Activated CD4-positive, CD25-positive, alpha-beta regulatory T cell (primary cell): ENCODE results near the gene SPOP.
"Not testable (repeated sequence)": the region's sequence is repeated elsewhere in the genome, so short reads cannot be mapped to it uniquely, and the experiment has no call there.

Experiments
- DNase-seq, 4 experiments: peaks; one replicate each; lab custom pipeline; 2025; lab: John Stamatoyannopoulos, UW

SPOP gene

DNA sequence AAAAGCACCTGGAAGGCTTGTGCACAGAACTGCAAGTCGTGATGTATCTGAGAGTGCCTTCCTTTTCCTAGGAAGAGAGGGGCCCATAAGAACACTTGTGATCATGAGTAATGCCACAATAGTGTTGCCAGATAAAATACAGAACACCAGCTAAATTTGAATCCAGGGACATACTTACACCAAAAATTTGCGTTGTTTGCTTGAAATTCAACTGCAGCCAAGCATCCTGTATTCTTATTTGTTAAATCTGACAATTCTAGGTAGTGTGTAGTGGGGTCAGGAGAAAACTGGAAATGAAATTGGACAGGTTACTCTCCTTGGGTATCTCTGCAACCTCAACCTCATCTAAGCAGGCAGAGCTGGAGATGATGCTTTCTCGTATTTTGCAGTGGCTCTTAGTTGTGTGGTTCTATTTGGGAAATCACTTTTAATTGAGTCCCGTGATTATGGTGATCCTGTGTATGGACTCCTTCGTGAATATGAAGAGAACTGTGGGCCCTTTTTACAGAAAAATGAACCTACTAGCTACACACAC lies 17.9 kb upstream of the SPOP start:
- no peak for DNase-seq

DNA sequence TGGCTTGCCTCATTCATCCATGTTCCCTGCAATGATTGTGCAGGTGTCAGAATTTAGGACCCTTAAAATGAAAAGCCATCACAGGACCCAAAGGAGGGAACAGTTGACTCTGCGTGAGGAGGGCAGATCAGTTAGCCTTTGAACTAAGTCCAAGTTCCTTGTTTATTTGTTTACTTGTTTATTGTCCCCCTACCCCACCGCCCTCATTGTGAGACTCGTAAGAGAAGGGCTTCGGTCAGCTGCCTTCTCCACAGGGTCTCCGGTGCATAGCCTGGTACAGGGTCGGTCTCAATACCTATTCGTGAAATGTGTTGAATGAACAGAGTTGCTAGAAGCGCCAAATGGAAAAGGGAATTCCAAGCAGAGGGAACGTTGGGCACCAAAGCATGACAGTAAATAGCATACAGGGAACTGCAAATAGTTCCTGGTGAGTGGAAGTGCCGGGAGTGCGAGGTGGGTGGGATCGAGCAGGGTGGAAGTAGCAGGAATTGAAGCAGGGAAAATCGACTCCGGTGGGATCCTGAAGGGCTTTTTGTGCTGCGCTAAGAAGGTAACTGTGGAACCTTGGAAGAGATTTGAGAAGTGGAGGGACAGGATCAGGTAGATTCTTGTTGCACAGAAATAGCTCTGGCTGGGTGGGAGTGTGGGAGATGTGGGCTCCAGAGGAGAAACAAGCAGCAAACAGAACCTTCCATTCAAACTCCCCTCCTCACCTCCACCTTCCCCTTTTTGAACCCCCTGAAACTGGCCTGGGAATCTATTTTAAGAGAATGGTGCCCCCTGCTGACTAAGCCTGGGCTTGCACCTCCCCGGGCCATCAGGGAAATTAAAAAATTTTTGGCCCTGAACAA lies 17.2 kb upstream of the SPOP start:
- peak; percentile 40 to 75 (median 48) for DNase-seq

DNA sequence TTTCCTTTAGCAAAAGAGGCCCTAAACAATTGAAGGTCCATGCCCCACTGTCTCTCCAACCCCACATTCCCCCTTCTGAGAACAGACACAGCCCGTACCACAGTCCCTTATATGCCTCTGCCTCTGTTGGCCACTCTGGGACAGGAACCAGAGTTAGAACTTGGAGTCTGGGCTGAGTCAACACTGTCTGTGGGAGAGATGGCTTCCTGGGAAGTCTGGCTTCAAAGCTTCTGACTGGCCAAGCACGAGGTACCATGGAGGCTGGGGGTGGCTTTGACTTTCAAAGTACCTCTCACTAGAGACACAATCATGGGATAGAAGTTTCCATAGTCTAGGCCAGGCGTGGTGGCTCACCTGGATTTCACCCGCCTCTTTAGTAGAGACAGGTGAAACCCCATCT lies 14.9 kb upstream of the SPOP start:
- no peak for DNase-seq

- no peak for DNase-seq
Observed at GRCh38 chr17:49691677-49692191, 13.8 kb upstream of the SPOP start.

DNA sequence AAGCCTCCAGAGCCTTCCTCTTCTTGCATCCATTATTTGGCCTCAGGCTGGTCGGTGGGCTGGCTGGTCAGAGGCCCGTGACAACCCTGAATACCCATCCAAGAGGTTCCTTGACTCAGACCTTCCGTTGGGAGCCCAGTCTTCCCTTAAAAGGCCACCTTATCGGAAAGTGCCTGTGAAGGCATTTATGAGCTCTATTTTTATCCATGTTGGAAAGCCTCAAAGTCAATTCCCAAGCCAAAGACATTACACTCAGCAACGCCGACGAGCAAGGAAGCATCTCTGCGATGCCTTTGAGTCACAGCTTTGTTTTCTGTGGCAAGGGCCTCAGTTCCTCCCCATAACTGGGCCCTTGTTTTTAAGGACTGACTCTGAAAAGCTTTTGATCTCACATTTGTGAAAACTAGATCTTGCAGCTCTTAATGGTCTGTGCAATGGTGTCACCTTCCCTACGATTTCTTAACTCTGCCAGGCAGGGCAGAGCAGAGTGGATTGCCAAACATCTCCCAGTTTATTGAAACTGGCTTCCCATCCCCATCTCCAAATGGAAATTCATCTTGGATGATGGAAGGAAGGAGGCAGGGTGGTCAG lies 13.3 kb upstream of the SPOP start:
- no peak for DNase-seq

GRCh38 chr17:49690256-49690655 lies 12.4 kb upstream of the SPOP start:
- DNase-seq = no peak

DNA sequence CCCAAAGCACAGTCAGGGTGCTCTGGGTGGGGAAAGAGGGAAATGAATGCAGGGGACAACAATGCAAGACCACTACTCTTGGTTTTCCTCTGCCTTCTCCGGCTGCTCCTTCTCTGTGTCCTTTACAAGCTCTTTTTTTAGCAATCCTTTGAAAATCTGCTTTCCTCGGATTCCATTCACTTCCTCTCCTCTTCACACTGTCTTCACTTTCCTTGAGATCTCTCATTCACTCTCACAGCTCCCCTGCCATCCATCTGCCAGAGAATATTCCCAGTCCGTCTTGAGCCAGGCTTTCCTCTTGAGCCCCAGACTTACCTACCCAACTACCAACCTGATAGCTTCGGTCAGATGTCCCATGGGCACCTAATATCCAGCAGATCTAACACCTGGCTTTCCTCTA lies 11.0 kb upstream of the SPOP start:
- DNase-seq = no peak

GRCh38 chr17:49687878-49688491 lies 10.1 kb upstream of the SPOP start:
- no peak for DNase-seq

- DNase-seq = no peak
Observed at GRCh38 chr17:49681106-49681979, 3.4 kb upstream of the SPOP start.

GRCh38 chr17:49680314-49680713 lies 2.4 kb upstream of the SPOP start:
- no peak for DNase-seq

DNA sequence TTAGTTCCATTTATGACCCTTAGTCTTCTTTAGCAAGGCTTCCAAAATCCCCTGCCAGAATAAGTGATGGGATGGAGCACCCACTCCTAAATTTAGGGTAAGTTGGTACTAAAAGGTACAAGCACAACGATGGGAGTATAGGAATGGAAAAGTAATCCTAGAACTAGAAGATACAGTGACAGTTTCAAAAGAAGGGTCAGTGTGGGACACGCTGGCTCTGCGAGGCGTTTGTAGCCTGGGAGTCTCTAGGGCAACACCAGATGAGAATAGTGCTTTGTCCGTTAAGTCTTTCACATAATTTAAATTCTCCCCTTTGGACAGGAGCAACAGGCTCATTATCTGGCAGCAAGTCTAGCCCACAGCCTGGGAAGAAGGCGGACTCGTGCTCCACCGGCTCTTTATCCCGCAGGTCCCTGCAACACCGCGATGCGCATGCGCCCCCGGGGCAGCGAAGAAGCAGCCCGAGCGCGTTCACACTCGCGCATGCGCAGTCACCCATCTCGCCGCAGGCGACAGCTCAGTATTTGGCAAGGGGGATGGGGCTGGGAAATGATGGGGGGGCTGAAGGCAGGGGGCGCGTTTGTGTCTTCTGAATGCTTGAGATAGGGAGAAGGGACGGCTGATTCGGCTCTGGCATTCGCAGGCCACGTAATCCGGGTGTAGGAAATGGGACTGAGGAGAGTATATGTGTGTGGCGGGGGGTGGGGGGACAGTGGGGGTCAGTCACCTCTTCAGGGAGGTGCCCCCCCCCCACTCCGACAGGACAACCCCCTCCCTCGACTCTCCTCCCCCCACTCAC lies 564 bp downstream of the SPOP start:
- peak; percentile 91 to 93 (median 92) for DNase-seq

- DNase-seq = no peak
Observed at GRCh38 chr17:49676276-49676868, 1.5 kb downstream of the SPOP start.

DNA sequence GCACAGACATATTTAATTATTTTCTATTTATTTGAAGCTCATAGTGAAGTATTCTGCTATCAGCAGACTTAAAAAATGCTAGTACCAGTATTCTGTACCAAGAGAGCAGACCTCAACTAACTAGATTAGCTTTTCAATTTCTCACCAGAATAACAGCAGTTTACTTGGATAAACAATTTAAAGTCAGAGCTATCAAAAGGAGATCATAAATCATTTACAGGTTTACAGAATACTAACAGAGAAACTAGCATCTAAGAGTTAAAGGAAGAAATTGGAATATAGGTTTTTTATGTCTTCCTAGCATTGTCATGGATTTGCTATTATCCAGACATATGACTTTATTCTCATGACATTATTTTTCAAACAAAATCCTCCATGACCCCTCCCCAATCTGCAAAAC lies 3.4 kb downstream of the SPOP start:
- no peak for DNase-seq

GRCh38 chr17:49673679-49674078 lies 4.2 kb downstream of the SPOP start:
- DNase-seq = not testable (repeated sequence)

- DNase-seq = no peak
Observed at GRCh38 chr17:49670641-49671040, 7.3 kb downstream of the SPOP start.

- no peak for DNase-seq
Observed at GRCh38 chr17:49670002-49670401, 7.9 kb downstream of the SPOP start.

- no peak for DNase-seq
Observed at GRCh38 chr17:49667854-49668253, 10.0 kb downstream of the SPOP start.

DNA sequence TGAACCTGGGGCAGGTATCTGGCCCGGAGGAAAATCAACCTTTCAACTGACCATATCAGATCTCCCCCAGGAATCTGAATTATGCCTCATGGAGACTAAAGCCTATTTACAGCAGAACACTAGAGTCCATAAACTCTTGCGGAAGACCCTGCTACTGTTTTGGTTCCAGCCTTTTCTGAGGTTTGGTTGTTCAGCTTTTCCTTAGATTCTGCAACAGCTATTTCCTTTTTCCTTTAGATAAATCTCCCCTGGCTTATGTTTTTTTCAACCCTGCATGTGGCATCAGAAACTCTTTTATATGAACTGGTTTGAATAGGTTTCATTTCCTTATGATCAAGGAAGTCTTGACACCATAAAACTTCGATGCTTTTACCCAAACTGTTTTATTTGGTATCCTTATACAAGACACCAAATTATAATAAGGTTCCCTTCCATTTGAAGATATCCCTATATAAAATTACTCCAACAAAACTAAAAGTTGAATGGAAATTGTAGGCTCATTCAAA lies 13.1 kb downstream of the SPOP start:
- DNase-seq = no peak

DNA sequence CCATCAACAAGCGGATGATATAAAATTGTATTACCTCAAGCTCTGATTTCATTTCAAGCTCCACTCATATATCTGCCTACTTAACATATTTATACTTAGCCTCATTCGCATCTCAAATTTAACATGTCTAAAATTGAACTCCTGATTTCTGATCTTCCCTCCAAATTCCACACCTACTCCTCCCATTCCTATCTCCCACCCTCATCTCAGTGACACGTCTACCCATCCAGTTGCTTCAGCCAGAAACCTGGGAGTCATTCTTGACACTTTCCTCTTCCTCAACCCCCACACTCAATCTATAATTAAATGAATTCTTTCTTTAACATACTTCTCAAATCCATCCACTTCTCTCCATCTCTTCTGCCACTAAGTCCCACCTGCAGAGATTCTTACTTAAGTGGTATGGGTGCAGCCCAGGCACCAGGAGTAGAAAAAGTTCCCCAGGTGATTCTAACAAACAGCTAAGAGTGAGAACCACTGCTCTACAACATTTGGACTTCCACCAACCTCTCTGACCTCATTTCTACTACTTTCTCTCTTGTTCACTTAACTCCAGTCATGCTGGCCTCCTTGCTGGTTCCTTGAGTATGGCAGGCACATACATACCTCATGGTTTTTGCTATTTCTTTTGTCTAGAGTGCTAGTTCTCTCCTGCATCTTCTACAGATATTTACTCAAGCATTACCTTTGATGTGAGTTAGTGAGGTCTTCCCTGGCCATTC lies 18.1 kb downstream of the SPOP start:
- DNase-seq = no peak

DNA sequence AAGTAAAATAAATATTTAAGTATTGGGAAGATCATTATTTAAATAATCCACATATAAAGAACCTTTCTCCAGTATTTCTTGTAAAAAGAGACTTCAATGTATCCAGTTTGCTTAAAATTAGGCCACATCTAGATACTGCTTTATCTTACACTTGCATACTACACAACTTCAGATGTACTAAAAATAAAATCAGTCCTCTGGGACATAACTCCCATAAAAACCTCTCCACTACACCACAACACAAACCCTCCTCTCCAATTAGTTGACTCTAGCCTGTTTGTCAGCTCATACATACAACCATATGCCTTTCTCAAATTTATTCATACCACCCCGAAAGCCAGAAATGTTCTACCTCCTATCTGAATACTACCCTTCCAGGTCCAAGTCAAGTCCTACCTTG lies 21.6 kb downstream of the SPOP start:
- DNase-seq = no peak
